H54 (cell line): ENCODE data around the gene PARN.
"Not testable (repeated sequence)": the region's sequence is repeated elsewhere in the genome, so short reads cannot be mapped to it uniquely, and the experiment has no call there.

Experiments used
- DNase-seq: peaks from one replicate; pipeline ENCODE4 v3.0.0; 2011; ENCODE audit warnings: low spot score, mixed read lengths; ENCODE audit not compliant: insufficient read length
- FAIRE-seq: peaks from 3 replicates; lab custom pipeline; 2011; peaks lifted over from hg19 to GRCh38; lab: Jason Lieb, UNC
- POLR2A ChIP-seq: IDR thresholded peaks from 2 replicates; pipeline ENCODE4 v1.6.1; 2011; ENCODE audit warnings: low read depth, mild to moderate bottlenecking, low read length

Gene PARN

DNA sequence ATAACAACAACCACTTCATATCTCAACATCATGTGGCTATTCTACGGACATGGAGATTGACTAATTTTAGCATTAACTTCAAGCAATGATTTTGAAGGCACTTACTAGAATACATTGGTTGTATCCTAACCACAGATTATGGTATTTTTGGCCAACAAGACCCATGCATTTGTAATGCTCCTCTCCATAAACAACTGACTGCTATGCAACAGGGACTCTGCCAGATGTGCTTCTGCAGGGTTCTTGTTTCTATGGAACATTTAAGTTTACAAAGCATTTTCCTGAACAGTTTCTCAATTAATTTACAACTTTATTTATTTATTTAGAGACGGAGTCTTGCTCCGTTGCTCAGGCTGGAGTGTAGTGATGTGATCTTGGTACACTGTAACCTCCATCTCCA is 178.0 kb downstream of the PARN start:
- TF ChIP-seq POLR2A: no peak
- DNase-seq (no peak), FAIRE-seq (no peak)

DNA sequence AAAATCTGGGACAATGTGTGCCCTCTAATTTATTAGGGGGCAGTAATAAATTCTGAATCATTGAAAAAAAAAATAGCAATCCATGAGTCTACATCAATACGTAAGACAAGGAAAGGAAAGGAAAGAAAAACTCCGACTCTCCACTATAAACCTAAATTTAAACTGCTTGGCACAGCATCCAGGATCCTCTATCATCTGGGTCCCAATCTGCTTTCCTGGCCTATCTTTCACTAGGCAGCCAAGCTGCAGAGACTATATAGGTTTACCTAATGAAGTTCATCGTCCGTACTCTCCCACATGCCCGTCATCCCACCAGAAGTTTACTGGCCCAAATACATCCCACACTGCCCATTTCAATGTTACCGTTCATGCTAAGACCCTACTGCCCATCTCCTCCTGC is 179.2 kb downstream of the PARN start:
- no peak for FAIRE-seq

DNA sequence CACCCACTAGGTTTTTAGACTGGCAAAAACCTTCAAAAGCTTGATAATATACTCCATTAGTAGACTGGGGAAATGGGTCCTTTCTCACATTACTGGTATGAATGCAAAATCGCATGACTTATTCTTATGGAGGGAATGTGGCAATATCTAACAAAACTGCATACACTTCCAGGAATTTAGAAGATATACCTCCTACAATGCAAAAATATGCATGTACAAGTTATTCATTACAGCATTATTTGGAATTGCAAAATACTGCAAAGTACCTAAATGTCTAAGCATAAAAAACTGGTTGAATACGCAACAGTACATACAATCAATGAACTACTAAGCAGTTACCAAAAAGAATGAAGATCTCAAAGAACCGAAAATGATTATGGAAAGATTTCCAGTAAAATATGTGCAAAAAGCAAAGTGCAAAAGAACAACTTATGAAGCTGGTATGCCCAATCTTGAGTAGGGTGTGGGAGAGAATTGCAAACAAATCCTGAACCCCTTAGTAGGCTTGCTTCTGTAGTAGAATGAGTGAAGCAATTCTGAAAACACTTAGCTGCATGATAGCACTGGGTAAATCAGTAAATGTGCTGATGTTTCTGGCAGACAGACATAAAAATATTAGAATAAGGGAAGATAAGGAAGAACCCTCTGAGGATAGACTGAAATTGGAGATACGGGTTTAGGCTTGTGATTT is 180.1 kb downstream of the PARN start:
- FAIRE-seq (no peak), DNase-seq (no peak)
- no peak for TF ChIP-seq POLR2A

More for the DNA sequence above, 179.2 kb downstream of the PARN start:
- DNase-seq: no peak
- no peak for TF ChIP-seq POLR2A

DNA sequence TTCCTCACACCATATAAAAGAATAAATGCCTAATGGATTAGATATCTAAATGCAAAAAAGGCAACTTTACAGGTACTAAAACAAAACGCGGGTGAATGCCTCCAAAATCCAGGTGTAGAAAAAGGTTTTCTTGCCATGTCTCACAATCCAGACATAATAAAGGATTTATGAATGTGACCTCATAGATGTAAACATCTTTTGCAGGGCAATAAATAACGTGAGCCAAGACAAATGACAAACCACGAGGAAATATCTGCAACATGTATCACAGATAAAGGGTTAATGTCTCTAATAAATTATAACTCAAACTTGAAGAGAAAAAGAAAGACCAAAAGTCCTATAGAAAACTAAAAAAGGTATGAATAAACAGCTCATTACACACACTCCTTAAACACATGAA is 180.7 kb downstream of the PARN start:
- FAIRE-seq: peak; percentile 41
- DNase-seq: no peak
- TF ChIP-seq POLR2A: no peak

DNA sequence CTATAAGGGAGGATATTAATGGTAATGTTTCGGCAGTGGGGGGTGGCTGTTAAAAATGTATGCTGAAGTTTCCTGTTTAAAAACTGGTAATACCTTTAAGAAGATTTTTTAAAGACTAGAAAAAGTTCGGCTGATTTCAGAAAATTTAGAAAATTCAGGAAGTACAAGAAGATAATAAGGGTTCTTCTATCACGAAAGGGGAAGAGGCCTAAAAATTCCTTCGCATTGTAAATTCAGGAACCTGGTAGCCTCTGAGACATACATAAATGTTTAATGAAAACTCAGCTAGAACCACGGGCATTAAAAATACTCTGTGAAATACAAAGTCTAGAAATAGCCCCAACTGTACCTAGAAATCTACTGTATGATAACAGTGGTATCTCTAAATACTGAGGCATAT is 181.2 kb downstream of the PARN start:
- DNase-seq (no peak), FAIRE-seq (no peak)
- no peak for TF ChIP-seq POLR2A

DNA sequence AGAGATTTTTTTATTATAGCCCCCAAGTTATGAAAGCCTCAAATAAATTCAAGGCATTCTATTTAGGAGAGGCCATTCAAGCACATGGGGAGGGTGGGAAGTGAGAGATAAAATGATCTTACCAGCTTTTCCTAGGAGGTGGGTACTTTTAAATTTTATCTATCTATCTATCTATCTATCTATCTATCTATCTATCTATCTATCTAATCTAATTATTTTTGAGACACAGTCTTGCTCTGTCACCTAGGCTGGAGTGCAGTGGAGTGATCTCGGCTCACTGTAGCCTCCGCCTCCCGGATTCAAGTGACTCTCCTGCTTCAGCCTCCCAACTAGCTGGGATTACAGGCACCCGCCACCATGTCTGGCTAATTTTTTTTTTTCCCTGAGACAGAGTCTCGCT is 182.3 kb downstream of the PARN start:
- FAIRE-seq (no peak), DNase-seq (no peak)
- TF ChIP-seq POLR2A: no peak

DNA sequence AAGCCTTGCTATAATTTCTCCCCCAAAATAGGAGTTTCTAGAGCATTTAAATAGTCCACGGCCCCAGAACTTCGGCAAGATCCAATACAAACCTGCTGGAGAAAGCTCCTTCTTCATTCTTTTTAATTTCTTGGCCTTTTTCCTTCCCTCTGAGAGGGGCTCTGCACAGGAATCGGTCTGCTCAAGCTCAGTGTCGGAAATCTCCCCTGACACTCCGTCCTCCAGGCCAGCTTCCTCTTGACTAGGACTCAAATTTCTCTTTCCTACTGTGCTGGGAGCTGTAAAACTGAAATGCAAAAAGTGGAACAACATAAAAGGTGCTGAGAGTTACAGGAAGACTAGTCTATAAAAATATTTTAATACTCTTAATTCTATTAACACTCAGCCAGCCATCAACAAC is 183.3 kb downstream of the PARN start:
- no peak for DNase-seq
- no peak for FAIRE-seq
- no peak for TF ChIP-seq POLR2A

DNA sequence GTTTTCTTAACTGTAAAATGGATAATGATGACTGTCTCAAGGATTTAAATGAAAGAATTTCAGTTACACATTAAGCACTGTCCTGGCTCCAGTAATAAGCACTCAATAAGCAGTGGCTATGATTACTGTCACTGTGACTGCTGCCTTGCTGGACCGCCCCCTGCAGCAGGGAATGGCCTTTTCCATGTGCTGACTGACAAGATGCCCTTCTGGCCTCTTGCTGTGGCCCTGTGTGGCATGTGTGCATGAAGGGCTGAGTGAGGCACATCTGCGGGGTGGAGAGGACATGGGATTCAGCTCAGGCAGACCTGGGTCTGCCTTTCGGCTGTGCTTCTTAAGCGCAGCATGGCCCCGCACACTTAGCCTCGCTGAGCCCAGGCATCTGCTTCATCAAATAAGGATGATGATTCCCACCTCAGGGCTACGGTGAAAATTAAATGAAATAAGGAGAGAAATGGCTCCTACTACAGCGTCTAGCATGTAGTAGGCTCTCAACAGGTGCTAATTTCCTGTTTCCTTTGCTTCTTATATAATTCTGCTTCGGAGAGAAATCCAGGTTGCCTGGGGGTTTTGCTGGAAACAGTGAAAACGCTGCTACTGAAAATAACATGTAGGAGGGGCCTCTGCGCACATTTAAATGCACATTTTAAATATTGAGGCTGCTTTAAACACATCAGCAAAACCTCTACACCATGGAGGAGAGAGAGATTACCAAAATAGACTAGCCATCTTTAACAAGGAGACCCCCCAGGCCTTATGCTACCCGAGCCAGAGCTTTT is 183.9 kb downstream of the PARN start:
- TF ChIP-seq POLR2A: no peak
- FAIRE-seq: no peak
- no peak for DNase-seq

DNA sequence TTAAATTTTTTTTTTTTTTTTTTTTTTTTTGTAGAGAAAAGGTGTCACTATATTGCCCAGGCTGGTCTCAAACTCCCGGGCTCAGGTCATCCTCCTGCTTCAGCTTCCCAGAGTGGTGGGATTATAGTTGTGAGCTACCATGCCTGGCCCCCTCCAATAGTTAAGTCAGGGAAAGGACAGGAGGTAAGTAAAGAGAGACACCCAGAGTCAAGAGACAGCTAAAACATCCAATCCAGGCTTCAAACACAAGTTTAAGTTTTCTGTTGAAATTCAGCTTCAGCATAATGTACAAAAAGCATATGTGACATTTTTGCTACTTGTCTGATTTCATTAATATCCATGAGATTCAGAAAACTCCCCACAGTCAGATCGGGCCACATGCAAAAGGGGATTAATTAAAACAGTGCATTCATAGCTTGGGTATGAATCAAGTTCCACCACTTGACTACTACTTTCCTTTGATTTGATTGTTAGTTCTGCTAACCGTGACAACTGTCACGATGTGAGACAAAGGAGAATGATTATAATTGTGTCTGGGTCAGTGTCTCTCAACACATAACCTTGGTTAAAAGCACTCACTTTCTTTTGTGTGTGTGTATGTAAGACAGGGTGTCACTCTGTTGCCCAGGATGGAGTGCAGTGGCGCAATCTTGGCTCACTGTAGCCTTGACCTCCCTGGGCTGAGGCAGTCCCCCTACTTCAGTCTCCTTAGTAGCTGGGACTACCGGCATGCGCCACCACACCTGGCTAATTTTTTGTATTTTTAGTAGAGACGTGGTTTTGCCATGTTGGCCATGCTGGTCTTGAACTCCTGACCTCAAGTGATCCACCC is 184.9 kb downstream of the PARN start:
- no peak for TF ChIP-seq POLR2A
- FAIRE-seq (peak; percentile 15), DNase-seq (no peak)

DNA sequence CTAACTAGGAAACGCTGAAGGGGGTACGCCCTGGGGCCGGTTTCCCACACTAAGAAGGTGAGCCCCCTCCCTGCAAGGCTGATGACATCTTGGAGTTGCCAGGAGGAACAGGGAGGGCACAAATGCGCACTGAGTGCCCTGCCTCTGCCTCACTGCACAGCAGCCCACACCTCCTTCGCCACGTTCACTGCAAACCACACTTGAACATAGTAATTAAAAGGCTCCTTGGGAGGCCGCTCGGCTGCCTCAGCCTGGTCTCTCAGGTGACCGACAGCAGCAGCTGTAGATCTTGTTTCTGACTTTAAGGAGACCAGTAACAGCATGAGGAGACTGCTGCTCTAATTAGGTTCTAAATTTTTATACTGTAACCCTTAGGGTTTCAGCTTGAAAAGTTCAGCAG is 188.5 kb downstream of the PARN start:
- not testable (repeated sequence) for DNase-seq, FAIRE-seq

DNA sequence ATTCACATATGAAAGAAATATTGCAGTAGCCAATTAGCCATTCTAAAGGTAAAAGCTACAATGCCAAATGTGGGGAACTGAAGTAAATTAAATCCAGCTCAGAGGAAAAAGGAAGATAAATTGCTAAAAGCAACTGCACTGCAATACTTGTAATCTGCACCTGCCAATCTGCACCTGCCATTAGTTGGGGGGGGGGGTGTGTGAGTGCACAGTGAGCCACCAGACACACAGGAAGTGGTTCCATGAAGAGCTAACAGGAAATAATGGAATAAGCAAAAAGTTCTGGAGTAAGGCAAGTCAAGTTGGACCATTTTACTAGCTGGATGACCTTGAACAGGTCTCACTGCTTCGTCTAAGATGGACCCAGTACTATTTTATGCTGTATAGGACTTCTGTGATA is 191.8 kb downstream of the PARN start:
- no peak for DNase-seq
- no peak for FAIRE-seq
- no peak for TF ChIP-seq POLR2A

DNA sequence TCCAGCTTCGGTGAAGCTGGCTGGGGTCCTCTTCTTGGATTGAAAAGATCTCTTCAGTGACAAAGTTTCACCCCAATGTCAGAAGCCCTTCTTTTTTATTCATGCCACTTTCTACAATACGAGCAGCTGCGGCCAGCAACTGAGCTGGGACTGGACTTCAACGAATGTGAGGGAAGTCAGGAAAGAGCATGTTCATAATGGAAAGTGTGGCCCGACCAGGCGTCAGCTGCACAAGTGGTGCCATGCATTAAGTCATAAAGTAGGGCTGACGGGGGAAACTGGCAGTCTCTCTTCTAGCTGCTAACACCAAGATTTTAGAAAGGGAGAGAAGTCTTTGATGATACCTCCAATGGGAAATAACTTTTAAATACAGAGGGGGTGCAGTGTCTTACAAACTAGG is 192.6 kb downstream of the PARN start:
- DNase-seq (no peak), FAIRE-seq (no peak)
- no peak for TF ChIP-seq POLR2A

DNA sequence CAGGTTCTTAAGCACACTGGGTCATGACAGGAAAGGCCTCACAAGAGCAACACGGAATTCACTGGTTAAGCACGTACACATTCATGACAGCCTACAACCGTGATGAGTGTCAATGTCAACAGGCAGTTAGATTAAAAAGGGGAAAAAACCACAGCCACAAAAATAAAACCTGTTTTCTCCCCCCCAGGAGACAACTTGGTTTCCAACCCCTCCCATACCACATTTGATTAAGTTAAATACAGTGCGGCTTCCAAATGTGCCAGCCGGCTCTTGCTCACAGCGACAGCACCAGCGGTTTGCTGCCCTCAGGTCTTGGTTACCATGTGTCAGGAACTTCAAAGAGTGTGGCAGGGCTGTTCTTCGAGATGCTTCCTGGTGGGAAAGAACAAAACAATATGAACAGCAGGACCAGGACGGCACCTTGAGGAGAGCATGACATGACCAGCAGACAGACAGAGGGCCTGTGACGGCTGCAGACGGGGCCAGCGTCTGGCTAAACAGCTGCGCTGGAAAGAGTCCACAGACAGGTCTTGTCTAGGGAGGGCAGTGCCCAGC is 193.6 kb downstream of the PARN start:
- DNase-seq (no peak), FAIRE-seq (no peak)
- no peak for TF ChIP-seq POLR2A

DNA sequence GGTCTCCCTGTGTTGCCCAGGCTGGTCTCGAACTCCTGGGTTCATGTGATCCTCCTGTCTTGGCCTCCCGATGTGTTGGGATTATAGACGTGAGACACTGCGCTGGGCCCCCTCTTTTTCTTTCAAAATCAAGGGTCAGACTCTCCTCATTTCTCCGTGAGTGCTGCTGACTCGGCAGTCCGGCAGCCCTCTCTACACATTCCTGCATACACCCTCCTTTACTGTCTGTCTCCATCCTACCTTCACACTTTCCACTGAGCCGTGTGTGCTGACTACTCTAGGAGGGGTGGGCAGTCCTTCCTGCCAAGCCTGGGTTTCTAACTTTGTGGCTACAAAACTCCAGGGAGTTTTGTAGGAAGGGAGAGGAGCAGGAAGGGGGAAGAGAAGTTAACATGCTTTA is 195.2 kb downstream of the PARN start:
- no peak for FAIRE-seq
- DNase-seq: no peak
- TF ChIP-seq POLR2A: no peak

DNA sequence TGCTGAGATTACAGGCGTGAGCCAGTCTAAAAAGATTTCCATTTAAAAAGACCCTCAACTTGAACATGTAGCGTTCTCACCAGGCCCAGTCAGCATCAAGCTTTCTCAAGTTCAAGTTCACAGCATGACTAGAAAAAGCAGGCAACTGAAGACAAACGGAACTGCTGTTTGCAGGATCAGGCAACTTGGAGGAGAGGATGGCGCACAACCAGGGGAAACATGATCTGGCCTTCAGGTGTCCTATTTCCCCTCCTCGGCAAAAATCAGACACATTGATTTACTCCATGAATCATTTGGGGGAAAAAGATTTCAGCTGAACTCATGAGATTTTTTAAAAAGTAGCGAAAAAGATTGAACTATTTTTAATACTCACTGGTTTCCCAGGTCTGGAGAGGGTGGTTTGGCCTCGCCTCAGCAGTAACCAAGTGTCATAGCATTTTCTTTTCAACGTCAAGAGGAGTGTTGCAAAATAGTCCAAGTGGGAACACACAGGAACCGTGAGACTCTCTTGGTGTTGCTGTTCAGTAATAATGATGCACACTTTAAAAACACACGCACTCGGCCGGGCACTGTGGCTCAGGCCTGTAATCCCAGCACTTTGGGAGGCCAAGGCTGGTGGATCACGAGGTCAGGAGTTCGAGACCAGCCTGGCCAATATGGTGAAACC is 201.0 kb downstream of the PARN start:
- not testable (repeated sequence) for DNase-seq, FAIRE-seq
